NK-92 (cell line): ENCODE results near the gene EFEMP1.
"Not testable (repeated sequence)": the region's sequence is repeated elsewhere in the genome, so short reads cannot be mapped to it uniquely, and the experiment has no call there.

Source experiments
- DNase-seq: peaks from one replicate; lab custom pipeline; 2025; ENCODE audit not compliant: unreplicated experiment; lab: John Stamatoyannopoulos, UW

The EFEMP1 gene

DNA sequence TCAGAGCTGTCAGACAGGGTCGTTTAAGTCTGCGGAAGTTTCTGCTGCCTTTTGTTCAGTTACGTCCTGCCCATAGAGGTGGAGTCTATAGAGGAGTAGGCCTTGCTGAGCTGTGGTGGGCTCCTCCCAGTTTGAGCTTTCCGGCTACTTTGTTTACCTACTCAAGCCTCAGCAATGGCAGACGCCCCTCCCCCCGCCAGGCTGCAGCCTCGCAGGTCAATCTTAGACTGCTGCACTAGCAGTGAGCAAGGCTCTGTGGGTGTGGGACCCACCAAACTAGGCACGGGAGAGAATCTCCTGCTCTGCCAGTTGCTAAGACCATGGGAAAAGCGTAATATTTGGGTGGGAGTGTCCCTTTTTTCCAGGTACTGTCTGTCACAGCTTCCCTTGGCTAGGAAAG is 86.5 kb downstream of the EFEMP1 start:
- no peak for DNase-seq

DNA sequence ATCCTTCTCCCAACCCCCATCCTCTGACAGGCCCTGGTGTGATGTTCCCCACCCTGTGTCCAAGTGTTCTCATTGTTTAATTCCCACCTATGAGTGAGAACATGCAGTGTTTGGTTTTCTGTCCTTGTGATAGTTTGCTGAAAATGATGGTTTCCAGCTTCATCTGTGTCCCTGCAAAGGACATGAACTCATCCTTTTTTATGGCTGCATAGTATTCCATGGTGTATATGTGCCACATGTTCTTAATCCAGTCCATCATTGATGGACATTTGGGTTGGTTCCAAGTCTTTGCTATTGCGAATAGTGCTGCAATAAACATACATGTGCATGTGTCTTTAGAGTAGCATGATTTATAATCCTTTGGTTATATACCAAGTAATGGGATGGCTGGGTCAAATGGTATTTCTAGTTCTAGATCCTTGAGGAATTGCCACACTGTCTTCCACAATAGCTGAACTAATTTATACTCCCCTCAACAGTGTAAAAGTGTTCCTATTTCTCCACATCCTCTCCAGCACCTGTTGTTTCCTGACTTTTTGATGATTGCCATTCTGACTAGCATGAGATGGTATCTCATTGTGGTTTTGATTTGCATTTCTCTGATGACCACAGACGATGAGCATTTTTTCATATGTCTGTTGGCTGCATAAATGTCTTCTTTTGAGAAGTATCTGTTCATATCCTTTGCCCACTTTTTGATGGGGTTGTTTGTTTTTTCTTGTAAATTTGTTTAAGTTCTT is 91.7 kb downstream of the EFEMP1 start:
- DNase-seq, result not testable (repeated sequence)

DNA sequence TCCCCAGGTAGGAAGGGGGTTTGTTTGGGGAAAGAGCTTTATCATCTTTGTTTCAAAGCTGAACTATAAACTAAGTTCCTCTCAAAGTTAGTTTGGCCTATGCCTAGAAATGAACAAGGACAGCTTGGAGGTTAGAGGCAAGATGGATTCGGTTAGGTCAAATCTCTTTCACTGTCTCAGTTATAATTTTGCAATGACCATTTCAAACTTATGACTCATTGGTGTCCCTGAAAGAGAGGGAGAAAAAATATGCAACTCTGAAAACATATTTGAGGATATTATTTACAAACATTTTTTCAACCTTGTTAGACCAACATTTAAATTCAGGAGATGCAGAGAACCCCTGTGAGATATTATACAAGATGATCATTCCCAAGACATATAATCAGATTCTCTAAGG is 95.7 kb downstream of the EFEMP1 start:
- no peak for DNase-seq

DNA sequence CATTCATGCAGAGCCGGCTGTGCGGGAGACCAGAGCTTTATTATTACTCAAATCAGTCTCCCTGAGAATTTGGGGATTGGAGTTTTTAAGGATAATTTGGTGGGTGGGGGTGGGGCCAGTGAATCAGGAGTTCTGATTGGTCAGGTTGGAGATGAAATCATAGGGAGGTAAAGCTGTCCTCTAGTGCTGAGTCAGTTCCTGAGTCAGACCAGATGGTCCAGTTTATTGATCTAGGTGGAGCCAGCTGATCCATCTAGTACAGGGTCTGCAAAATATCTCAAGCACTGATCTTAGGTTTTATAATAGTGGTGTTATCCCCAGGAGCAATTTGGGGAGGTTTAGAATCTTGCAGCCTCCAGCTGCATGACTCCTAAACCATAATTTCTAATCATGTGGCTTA is 96.2 kb downstream of the EFEMP1 start:
- DNase-seq, result not testable (repeated sequence)

DNA sequence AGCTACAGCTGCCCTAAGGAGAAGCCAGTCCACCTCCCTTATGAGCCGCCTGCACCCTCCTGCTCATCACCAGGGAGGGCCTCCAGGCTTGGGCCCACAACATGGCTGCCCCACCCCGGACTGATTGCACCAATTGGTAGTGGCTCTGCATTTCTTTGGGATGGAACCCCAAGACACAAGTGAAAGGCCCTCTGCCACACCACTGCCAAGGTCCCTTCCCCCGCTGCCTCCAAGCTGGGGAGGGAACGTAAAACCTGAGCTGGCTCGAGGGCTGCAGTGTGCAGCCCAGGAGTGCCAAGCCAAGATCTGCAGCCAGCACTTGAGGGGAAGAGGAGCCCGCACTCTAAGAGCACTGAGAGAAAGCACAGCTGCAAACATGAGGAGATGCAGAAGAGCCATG is 97.3 kb downstream of the EFEMP1 start:
- DNase-seq, result no peak

DNA sequence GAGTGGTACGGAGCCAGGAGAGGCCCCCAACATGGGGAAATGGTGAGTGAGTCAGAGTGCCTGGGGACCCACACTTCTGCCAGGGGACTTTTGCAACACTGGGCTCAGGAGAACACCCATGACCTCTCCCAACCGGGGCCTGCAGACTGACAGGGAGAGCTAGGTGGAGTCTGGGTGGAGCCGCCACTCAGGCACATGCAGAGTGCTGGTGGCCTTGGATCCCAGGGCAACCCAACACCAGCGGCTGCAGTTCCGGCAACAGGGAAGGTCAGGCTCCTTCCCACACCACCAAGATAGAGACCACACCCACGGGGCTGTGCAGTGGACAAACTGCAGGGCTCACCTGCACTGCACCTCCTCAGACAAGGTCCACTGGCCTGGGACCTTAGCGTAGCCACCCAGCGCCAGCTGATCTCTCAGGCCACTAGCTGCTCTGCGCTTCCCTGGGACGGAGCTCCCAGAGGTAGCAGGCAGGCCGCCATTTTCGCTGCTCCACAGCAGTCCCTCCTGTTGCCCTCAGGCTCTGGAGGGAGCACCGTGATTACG is 99.0 kb downstream of the EFEMP1 start:
- no peak for DNase-seq
